Kidney tubule cell (primary cell): ENCODE results near the gene EP300.
"Not testable (repeated sequence)": the region's sequence is repeated elsewhere in the genome, so short reads cannot be mapped to it uniquely, and the experiment has no call there.

ENCODE experiments used
- DNase-seq: peaks from one replicate; pipeline ENCODE4 v3.0.0-alpha.2; 2018; ENCODE audit warnings: low spot score

Gene EP300

DNA sequence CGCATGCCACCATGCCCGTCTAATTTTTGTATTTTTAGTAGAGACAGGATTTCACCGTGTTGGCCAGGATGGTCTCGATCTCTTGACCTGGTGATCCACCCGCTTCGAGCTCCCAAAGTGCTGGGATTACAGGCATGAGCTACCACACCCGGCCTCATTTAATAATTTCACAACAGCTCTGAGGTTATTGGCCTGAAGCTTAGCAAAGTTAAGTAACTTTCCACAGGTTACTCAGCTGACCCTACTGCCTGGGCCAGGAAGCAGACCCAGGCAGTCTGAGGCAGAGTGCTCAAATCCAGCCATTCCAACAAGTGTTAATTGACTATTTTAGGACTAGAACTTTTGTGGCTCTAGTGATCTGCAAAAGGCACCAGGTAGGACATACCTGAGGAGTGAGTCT, 60.5 kb downstream of the EP300 start:
- no peak for DNase-seq

- no peak for DNase-seq
Observed at GRCh38 chr22:41157083-41157482, 64.7 kb downstream of the EP300 start.

DNA sequence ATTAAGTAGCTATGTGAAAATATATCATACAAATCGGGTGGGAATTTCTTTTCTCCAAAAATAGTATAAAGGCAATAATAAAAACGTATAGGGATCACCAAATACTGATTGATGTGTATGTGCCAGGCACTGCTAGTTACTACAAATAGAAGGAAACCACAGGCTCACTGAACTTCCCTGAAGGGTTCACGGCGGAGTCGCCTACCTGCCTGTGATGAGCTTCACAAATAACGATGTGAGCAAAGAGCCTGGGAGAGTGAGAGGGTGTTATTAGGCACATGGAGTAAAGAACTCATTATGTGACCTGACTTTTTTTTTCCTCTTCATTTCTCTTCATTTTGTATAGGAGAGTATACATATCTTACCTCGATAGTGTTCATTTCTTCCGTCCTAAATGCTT, 76.8 kb downstream of the EP300 start:
- DNase-seq: no peak

DNA sequence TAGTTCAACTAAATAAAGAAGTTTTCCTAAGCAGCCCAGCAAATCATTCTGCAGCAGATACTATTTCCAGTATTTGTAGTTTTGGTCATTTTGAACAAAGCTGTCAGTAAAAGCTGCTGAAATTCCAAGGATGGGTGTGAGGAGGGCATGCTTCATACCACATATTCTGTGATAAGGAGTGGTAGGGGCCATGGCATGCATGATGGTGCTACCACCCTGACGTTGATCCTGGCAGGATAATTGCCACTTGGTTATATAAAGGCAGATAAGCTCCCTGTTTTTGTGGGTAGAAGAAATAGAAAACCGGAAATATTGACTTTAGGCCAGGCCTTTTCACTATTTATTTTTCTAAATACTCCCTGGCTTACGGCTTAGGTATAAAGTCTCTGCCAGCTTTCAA, 79.6 kb downstream of the EP300 start:
- no peak for DNase-seq

DNA sequence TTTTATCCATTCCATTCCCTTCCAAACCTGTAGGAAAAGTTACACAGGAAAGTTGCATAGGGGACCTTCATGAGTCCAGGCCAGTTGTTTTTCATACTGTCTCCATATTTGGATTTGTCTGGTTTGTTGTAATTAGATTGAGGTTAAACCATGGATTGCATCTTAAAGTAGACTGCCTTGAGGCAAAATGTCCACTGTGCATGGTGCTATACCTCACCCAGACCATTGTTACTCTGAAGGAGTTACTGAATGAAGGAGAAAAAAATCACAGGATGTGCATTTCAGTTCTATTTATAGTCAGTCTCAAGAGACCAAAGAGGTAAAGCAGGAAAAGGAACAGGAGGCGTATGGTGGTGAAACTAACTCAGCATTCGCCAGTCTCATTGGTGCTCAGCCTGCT, 83.2 kb downstream of the EP300 start:
- DNase-seq: no peak

- DNase-seq: no peak
Observed at GRCh38 chr22:41177040-41177621, 84.7 kb downstream of the EP300 start.

GRCh38 chr22:41177622-41178424, 85.4 kb downstream of the EP300 start:
- DNase-seq: no peak

GRCh38 chr22:41178425-41178975, 86.1 kb downstream of the EP300 start:
- DNase-seq: no peak

GRCh38 chr22:41180362-41180761, 88.0 kb downstream of the EP300 start:
- not testable (repeated sequence) for DNase-seq

GRCh38 chr22:41180926-41181325, 88.5 kb downstream of the EP300 start:
- DNase-seq: no peak

DNA sequence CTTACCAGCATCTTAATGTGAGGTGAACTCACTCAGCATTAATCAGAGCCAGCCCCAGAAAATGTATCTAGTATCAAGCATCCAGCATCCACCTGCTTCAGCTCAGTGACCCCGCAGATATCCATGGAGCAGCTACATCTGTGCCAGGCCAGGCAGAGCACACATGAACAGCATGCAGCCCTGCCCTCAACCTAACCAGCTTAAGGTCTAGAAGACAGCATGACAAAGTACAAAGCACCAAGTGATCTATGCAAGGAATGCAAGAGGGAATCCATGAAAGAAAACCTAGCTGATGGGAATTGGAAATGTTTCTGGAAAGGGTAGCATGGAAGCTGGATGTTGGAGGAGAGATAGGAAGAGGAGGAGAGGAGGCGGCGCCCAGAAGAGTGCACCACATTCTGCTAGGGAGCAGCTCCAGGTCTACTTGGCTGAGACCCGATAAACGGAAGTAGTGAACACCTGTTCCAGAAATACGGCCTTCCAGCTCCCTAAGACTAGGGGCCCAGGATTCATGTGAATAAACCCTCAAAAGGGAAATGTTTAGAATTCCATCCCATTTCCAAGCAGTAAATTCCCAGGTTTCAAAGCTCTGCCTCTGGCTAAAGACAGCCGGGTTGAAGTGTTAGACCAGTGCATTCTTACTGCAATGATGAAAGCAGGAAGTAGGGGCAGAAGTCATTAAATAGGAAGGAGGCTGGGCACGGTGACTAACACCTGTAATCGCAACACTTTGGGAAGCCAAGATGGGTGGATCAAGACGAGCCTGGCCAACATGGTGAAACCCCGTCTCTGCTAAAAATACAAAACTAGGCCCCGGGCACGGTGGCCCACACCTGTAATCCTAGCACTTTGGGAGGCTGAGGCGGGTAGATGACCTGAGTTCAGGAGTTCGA, 89.2 kb downstream of the EP300 start:
- peak; percentile 52 for DNase-seq

DNA sequence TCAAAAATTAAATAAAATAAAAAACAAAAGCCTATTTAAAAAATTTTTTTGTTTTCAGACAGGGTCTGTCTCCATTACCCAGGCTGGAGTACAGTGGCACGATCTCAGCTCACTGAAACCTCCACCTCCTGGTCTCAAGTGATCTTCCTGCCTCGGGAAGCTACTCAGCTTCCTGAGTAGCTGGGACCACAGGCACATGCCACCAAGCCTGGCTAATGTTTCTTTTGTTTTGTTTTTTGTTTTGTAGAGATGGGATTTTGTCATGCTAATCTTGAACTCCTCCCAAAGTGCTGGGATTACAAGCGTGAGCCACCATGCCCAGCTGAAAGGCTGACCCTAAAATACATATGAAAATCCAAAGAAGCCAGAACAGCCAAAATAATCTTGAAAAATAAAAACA, 92.3 kb downstream of the EP300 start:
- no peak for DNase-seq

GRCh38 chr22:41191467-41191866, 99.1 kb downstream of the EP300 start:
- no peak for DNase-seq

DNA sequence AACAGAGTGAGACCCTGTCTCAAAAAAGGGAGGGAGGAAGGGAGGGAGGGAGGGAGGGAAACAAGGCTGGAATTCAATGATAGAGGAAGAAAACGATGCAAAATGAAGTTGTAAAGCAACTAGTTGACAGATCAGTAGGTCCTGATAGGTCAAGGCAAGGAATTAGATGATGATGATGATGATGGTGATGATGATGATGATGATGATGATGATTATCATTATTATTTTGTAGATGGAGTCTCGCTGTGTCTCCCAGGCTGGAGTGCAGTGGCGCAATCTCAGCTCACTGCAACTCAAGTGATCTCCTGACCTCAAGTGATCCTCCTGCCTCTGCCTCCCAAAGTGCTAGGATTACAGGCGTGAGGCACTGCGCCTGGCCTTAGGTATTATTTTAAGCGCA, 101.4 kb downstream of the EP300 start:
- DNase-seq: no peak

GRCh38 chr22:41197038-41197972, 104.9 kb downstream of the EP300 start:
- peak; percentile 73 for DNase-seq

GRCh38 chr22:41198027-41198580, 105.7 kb downstream of the EP300 start:
- DNase-seq: peak; percentile 30

DNA sequence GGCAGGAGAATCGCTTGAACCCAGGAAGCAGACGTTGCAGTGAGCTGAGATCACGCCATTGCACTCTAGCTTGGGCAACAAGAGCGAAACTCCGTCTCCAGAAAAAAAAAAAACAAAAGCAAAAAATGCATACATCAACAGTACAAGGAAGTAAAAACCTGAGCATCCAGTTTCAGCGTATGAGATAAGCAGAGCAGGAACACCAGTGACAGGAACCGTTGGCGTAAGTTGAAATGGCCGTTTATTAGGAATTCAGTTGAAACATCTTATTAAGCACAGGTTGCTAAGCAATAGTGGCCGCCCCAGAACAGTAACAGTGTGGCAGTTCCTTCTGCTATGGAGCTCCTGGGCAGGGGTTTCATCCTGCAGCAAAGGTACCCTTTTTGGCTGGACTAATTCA, 108.7 kb downstream of the EP300 start:
- no peak for DNase-seq

DNA sequence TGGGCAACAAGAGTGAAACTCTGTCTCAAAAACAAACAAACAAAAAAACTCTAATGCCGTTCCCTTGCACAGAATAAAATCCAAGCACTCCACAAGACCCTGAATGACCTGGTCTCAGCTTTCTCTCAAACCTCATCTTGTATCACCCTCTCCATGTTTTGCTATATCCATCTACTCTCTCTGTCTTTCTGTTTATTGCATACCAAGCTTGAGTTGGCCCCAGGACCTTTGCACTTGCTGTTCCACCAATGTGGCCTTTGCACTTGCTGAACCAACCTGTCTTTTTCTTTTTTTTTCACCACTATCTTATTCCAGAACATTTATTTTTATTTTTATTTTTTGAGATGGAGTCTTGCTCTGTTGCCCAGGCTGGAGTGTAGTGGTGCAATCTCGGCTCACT, 110.7 kb downstream of the EP300 start:
- no peak for DNase-seq

GRCh38 chr22:41204066-41204465, 111.7 kb downstream of the EP300 start:
- no peak for DNase-seq

GRCh38 chr22:41204992-41205900, 112.9 kb downstream of the EP300 start, which contains the start of gene L3MBTL2:
Gene L3MBTL2, plus strand, starts transcription at chr22:41205312. Its CDS starts 51 bp downstream, at chr22:41205363.
- DNase-seq: peak; percentile 96
